ENCODE results near the gene ITPR1. TPM values are rescaled to one million over a fixed set of nuclear protein-coding genes. Genes with fewer than 3 reads are reported as not detected.

ITPR1 gene
- total and polyA plus RNA-seq, 2 experiments from 2014 or later, result 6.8 to 21.0 TPM

DNA sequence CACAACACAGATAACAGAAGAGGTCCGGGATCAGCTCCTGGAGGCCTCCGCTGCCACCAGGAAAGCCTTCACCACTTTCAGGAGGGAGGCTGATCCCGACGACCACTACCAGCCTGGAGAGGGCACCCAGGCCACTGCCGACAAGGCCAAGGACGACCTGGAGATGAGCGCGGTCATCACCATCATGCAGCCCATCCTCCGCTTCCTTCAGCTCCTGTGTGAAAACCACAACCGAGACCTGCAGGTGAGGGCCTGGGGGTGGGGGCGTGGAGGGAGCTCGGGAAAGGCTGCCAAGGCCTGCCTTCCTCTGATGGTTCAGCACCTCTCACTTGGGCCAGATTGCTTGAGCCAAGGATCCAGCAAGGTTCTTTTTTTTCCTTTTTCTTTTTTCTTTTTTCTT, 275.4 kb downstream of the ITPR1 start:
- H3K27me3 Mint-ChIP-seq (ENCODE audit: insufficient read depth, low read depth, poor library complexity), result peaks cover 3% of the 10 kb centered on the region
- no peak overlapping the region for H3K4me2 ChIP-seq
- no peaks in the 10 kb centered on the region for H3K27me3 ChIP-seq (ENCODE audit: insufficient read depth)
- no peak overlapping the region for H3K27ac ChIP-seq (ENCODE audit: low read depth)
- DNase-seq (ENCODE audit: low spot score) (no peak), ATAC-seq (no peak)
- H3K4me1 ChIP-seq (ENCODE audit: insufficient read depth), result no peaks in the 10 kb centered on the region
- H4K20me1 ChIP-seq (replicated peaks; ENCODE audit: insufficient read depth), result no peaks in the 10 kb centered on the region
- no peaks in the 10 kb centered on the region for H3K9me2 ChIP-seq (ENCODE audit: insufficient read depth)
- 0 out of 2 replicates have a peak, but pooled peaks cover 4% of the 10 kb centered on the region for H3K36me3 ChIP-seq (ENCODE audit: insufficient read depth)
- H3K4me3 Mint-ChIP-seq, result no peak overlapping the region
- H3F3A ChIP-seq (replicated peaks; ENCODE audit: low read depth), result no peaks in the 10 kb centered on the region
- H3K4me3 ChIP-seq, result no peak overlapping the region
- H3K9me3 Mint-ChIP-seq, result peaks cover 18% of the 10 kb centered on the region
- H2AFZ ChIP-seq, result no peak overlapping the region
- H3K27ac Mint-ChIP-seq, result no peak overlapping the region
- H3K79me2 ChIP-seq (replicated peaks; ENCODE audit: insufficient read depth), result no peaks in the 10 kb centered on the region
- H3K4me1 Mint-ChIP-seq, result no peaks in the 10 kb centered on the region
- peaks cover 12% of the 10 kb centered on the region; the same call in 2 of the 3 replicates for H3K36me3 Mint-ChIP-seq (ENCODE audit: low read depth)
- no peak for TF ChIP-seq ETS1 (IDR thresholded peaks at IDR 0.05)
- no peak for TF ChIP-seq JUNB (IDR thresholded peaks at IDR 0.05; ENCODE audit: unreplicated experiment)
- TF ChIP-seq CREB1 (CRISPR knock-in tag; IDR thresholded peaks at IDR 0.05; ENCODE audit: low read depth), result no peak
- TF ChIP-seq STAT1 (IDR thresholded peaks at IDR 0.05; ENCODE audit: unreplicated experiment), result no peak
- no peak for TF ChIP-seq ZNF331 (CRISPR knock-in tag; IDR thresholded peaks at IDR 0.05; ENCODE audit: low read depth)
- no peak for TF ChIP-seq POLR2AphosphoS5 (IDR thresholded peaks at IDR 0.05; ENCODE audit: low read depth)
- TF ChIP-seq ZNF114 (CRISPR knock-in tag; IDR thresholded peaks at IDR 0.05), result no peak
- TF ChIP-seq CTCF (conservative IDR thresholded peaks at IDR 0.05; ENCODE audit: low read depth in 2 of 2), result no peak
- no peak for TF ChIP-seq REST (IDR thresholded peaks at IDR 0.05; ENCODE audit: unreplicated experiment)
- TF ChIP-seq NANOG (IDR thresholded peaks at IDR 0.05; ENCODE audit: borderline replicate concordance), result no peak
- no peak for TF ChIP-seq ZNF462 (CRISPR knock-in tag; IDR thresholded peaks at IDR 0.05)
- TF ChIP-seq EZH2 (IDR thresholded peaks at IDR 0.05; ENCODE audit: low read depth, unreplicated experiment), result no peak
- no peak for TF ChIP-seq EZH2phosphoT487 (IDR thresholded peaks at IDR 0.05; ENCODE audit: unreplicated experiment)

All from GM23338 (cell line).